ENCODE measurements around the gene GNAS-AS1. TPM values are rescaled to one million over a fixed set of nuclear protein-coding genes. Genes with fewer than 3 reads are reported as not detected.

The GNAS-AS1 gene
- total RNA-seq, 3 donors from 2014 or later = 0.48 to 1.5 (median 0.98) TPM

DNA sequence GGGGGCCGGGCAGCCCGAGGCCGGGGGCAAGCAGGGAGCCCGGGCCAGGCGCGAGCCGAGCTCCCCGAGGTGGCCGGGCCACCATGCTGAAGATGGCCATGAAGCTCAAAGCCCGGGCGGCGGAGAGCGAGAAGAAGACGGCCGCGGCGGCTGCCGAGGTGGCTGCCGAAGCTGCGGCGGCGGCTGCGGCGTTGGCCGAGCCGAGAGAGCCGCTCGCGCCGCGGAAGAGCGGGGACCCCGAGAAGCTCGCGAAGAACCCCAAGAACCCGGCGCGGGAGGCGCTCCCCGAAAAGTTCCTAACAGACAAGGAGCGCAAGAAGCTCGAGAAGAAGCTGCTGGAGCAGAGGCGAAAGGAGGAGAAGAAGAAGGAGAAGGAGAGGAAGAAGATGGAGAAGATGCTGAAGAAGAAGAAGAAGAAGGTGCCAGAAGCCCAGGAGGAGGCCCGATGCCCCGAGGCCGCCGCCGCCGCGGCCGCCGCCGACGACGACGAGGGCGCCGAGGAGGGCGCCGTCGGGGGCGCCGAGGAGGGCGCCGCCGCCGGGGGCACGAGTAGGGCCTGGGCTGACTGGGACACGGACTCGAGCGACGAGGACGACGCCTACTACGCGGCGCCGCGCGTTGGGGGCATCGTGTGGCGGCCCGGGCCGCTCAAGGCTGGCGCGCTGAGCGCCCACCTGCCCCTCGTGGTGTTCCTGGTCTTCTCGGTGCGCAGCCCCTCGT, 39.3 kb upstream of the GNAS-AS1 start:
- peak overlapping the region; percentile 99 to 100 for H3K27ac ChIP-seq
- no peaks in the 10 kb centered on the region for H3K27me3 ChIP-seq
- TF ChIP-seq CTCF (IDR thresholded peaks at IDR 0.05) (no peak), POLR2A (IDR thresholded peaks at IDR 0.05) (no peak), POLR2AphosphoS5 (IDR thresholded peaks at IDR 0.05) (no peak)
- peaks cover 3 to 18% of the 10 kb centered on the region in 2 donors for H3K4me1 ChIP-seq
- H3K4me3 ChIP-seq = peak overlapping the region; percentile 81 to 96 (median 92)
- H3K9me3 ChIP-seq = no peaks in the 10 kb centered on the region
- no peak for DNase-seq (ENCODE audit: low spot score in 2 of 2)
- intact Hi-C loops (cut with DNase I; ENCODE audit: low total_unique reads) = loop anchor here (10.0 kb wide), 1 partner anchor 95 kb away; the partner anchor contains the start of gene NELFCD
- H3K36me3 ChIP-seq = no peaks in the 10 kb centered on the region

GRCh38 chr20:58889334-58889760, 38.6 kb upstream of the GNAS-AS1 start:
- Histone ChIP-seq H3K36me3 (no peaks in the 10 kb centered on the region), H3K9me3 (no peaks in the 10 kb centered on the region), H3K27ac (peak overlapping the region; percentile 99 to 100), H3K4me3 (peak overlapping the region; percentile 81 to 96 (median 92)), H3K4me1 (peaks cover 0 to 12% of the 10 kb centered on the region in 2 donors), H3K27me3 (no peaks in the 10 kb centered on the region)
- intact Hi-C loops (cut with DNase I; ENCODE audit: low total_unique reads) = no loop called here
- no peak for DNase-seq (ENCODE audit: low spot score in 2 of 2)
- no peak for TF ChIP-seq CTCF (IDR thresholded peaks at IDR 0.05)
- TF ChIP-seq POLR2A (IDR thresholded peaks at IDR 0.05) = no peak
- no peak for TF ChIP-seq POLR2AphosphoS5 (IDR thresholded peaks at IDR 0.05)

DNA sequence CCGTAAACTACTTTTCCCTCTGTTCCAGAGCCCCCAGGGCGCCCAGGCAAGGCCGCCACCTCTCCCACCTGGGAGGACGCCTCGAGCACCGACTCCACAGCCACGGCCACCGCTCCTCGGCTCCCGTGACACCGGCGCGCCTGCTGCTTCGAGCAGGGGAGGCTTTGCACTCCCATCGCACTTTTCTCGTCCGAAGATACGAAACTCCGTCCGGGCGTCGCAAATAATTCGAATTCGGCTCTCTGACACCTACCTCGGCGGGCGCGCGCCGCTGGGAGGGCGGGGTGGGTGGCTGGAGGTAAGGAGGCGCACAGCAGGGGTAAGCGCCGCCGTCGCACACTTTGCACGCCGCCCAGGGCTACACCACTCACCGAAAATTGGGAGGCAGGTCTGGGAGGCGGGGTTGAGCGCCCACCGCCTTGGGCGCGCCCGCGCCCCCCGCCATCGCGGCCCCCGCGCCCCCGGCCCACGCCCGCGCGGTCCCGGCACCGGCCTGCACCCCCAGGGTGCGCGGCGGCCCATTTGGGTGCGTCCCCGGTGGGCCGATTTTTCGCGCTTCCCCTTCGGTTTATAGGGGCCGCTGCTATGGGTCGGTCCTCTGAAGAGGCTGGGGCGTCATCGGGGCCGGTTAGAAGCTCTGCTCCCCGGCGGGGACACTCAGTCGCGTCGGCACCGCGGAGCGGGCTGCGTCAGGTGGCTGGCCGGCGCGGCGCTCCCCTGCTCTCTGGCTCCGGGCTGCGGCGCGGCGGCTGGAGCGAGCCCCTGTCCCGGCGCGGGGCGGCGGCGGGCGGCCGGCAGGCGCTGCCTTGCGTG, 38.0 kb upstream of the GNAS-AS1 start:
- Histone ChIP-seq H3K27me3 (no peaks in the 10 kb centered on the region), H3K9me3 (no peaks in the 10 kb centered on the region), H3K36me3 (no peaks in the 10 kb centered on the region), H3K4me3 (peak overlapping the region; percentile 81 to 96 (median 92)), H3K27ac (peak overlapping the region; percentile 99 to 100), H3K4me1 (peaks cover 0 to 6% of the 10 kb centered on the region in 2 donors)
- TF ChIP-seq POLR2A (IDR thresholded peaks at IDR 0.05) (peak; percentile 21), POLR2AphosphoS5 (IDR thresholded peaks at IDR 0.05) (peak; percentile 65 to 84 (median 84)), CTCF (IDR thresholded peaks at IDR 0.05) (no peak)
- intact Hi-C loops (cut with DNase I; ENCODE audit: low total_unique reads) = no loop called here
- peak; percentile 78 to 82 for DNase-seq (ENCODE audit: low spot score in 2 of 2)

GRCh38 chr20:58888103-58888502, 37.4 kb upstream of the GNAS-AS1 start:
- intact Hi-C loops (cut with DNase I; ENCODE audit: low total_unique reads) = no loop called here
- no peaks in the 10 kb centered on the region for H3K27me3 ChIP-seq
- DNase-seq (ENCODE audit: low spot score in 2 of 2) = no peak
- H3K9me3 ChIP-seq = no peaks in the 10 kb centered on the region
- peak overlapping the region; percentile 99 to 100 for H3K27ac ChIP-seq
- no peak for TF ChIP-seq CTCF (IDR thresholded peaks at IDR 0.05)
- no peaks in the 10 kb centered on the region for H3K36me3 ChIP-seq
- H3K4me1 ChIP-seq = no peaks in the 10 kb centered on the region
- H3K4me3 ChIP-seq = peak overlapping the region; percentile 81 to 96 (median 92)

DNA sequence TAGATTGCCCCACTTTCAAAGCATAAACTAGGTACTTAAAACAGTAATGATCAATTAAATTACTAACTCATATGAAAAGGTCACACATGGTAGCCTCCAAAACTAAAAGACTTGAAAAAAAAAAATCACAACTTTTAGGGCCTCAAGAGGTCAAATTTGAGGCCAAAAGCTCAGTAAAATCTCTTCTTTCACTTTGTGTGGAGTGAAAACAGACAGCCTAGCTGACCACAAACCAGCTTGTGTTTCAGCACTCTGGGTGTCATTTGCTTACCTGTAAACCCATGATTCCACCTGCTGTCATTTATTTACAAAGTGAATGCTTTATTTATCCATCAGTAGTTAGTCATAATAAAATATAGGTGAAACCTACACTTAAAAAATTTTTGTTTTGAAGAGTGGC, 35.8 kb upstream of the GNAS-AS1 start:
- no peak for DNase-seq (ENCODE audit: low spot score in 2 of 2)
- H3K27me3 ChIP-seq = no peaks in the 10 kb centered on the region
- H3K9me3 ChIP-seq = no peaks in the 10 kb centered on the region
- TF ChIP-seq POLR2AphosphoS5 (IDR thresholded peaks at IDR 0.05) = no peak
- no peak for TF ChIP-seq CTCF (IDR thresholded peaks at IDR 0.05)
- no peak for TF ChIP-seq POLR2A (IDR thresholded peaks at IDR 0.05)
- intact Hi-C loops (cut with DNase I; ENCODE audit: low total_unique reads) = no loop called here
- no peak overlapping the region for H3K4me3 ChIP-seq
- H3K4me1 ChIP-seq = no peaks in the 10 kb centered on the region
- no peak overlapping the region for H3K27ac ChIP-seq
- no peaks in the 10 kb centered on the region for H3K36me3 ChIP-seq
